Islet precursor cell (in vitro differentiated cells): ENCODE data around the gene CTH.
"Not testable (repeated sequence)": the region's sequence is repeated elsewhere in the genome, so short reads cannot be mapped to it uniquely, and the experiment has no call there.

Source experiments
- DNase-seq: peaks from one replicate; pipeline ENCODE4 v3.0.0-alpha.2; 2018

Gene CTH

GRCh38 chr1:70459496-70460225 lies 48.6 kb downstream of the CTH start:
- DNase-seq = peak; percentile 78

- not testable (repeated sequence) for DNase-seq
Observed at GRCh38 chr1:70460740-70461713, 50.0 kb downstream of the CTH start.

GRCh38 chr1:70462611-70463010 lies 51.5 kb downstream of the CTH start:
- no peak for DNase-seq

GRCh38 chr1:70465911-70466310 lies 54.8 kb downstream of the CTH start:
- no peak for DNase-seq

GRCh38 chr1:70467531-70467930 lies 56.5 kb downstream of the CTH start:
- no peak for DNase-seq

GRCh38 chr1:70468180-70468579 lies 57.1 kb downstream of the CTH start:
- DNase-seq = no peak

- not testable (repeated sequence) for DNase-seq
Observed at GRCh38 chr1:70469184-70469583, 58.1 kb downstream of the CTH start.

GRCh38 chr1:70475023-70475422 lies 64.0 kb downstream of the CTH start:
- DNase-seq = no peak

- DNase-seq = no peak
Observed at GRCh38 chr1:70477090-70477489, 66.0 kb downstream of the CTH start.

- DNase-seq = not testable (repeated sequence)
Observed at GRCh38 chr1:70477905-70478304, 66.8 kb downstream of the CTH start.

- DNase-seq = no peak
Observed at GRCh38 chr1:70483342-70483741, 72.3 kb downstream of the CTH start.

GRCh38 chr1:70485624-70486023 lies 74.6 kb downstream of the CTH start:
- DNase-seq = no peak

GRCh38 chr1:70486676-70487458 lies 75.8 kb downstream of the CTH start:
- peak; percentile 93 for DNase-seq

GRCh38 chr1:70487459-70487815 lies 76.4 kb downstream of the CTH start:
- no peak for DNase-seq

GRCh38 chr1:70487910-70488665 lies 77.0 kb downstream of the CTH start:
- DNase-seq = peak; percentile 69
